ENCODE measurements around the gene ITIH6. TPM values are rescaled to one million over a fixed set of nuclear protein-coding genes. Genes with fewer than 3 reads are reported as not detected.

ITIH6 gene
- total and polyA plus RNA-seq, 2 donors (not counting 1 experiment from before 2014, with no cell fraction given): not detected

GRCh38 chrX:54820737-54821136 lies 22.7 kb upstream of the ITIH6 start:
- intact Hi-C loops (cut with micrococcal nuclease): no loop called here
- H3K27me3 ChIP-seq (replicated peaks in 1 of 4; ENCODE audit: control extremely low read depth in 1 of 4, control insufficient read depth in 3 of 4, insufficient read depth in 4 of 4, low read length in 3 of 4): no peaks in the 10 kb centered on the region
- DNase-seq (no peak), ATAC-seq (ENCODE audit: low read depth) (no peak)
- peaks cover 0 to 3% of the 10 kb centered on the region in 2 experiments for H3K36me3 ChIP-seq (replicated peaks in 1 of 2; ENCODE audit: control extremely low read depth in 1 of 2, control insufficient read depth in 1 of 2, extremely low read depth in 1 of 2, insufficient read depth in 2 of 2, low read length in 1 of 2)
- H3K4me3 ChIP-seq (ENCODE audit: control extremely low read depth in 1 of 5, extremely low read depth in 1 of 5, insufficient read depth in 1 of 5, low read depth in 2 of 5, low read length in 4 of 5): no peak overlapping the region
- no peak overlapping the region for H3K27ac Mint-ChIP-seq
- H3K9me3 ChIP-seq (ENCODE audit: control extremely low read depth in 1 of 3, control insufficient read depth in 2 of 3, insufficient read depth in 1 of 3, low read length in 2 of 3): no peaks in the 10 kb centered on the region
- no CpG with 5 or more reads among the region's 7 CpGs for WGBS (ENCODE audit: insufficient coverage)
- H3K4me2 ChIP-seq (replicated peaks; ENCODE audit: low read depth, low read length, poor library complexity, severe bottlenecking): no peak overlapping the region
- peaks cover 6 to 8% of the 10 kb centered on the region in 2 donors for H3K4me1 ChIP-seq (ENCODE audit: control insufficient read depth in 2 of 2, insufficient read depth in 2 of 2, low read length in 2 of 2)
- H3K27ac ChIP-seq (ENCODE audit: low read length in 2 of 2): no peak overlapping the region
- no peak overlapping the region for H3K9ac ChIP-seq (ENCODE audit: low read length)
- H3K4me1 Mint-ChIP-seq: peaks cover 8% of the 10 kb centered on the region
- H3K9me3 Mint-ChIP-seq (ENCODE audit: insufficient read depth): no peaks in the 10 kb centered on the region
- ChIA-PET CTCF (no interaction called here), POLR2A (no interaction called here)
- no peak overlapping the region for H2AFZ ChIP-seq (ENCODE audit: insufficient read depth, low read depth, low read length, poor library complexity, severe bottlenecking)
- H4K20me1 ChIP-seq (ENCODE audit: control insufficient read depth, insufficient read depth, low read length, poor library complexity, severe bottlenecking): no peaks in the 10 kb centered on the region
- no peaks in the 10 kb centered on the region for H3K79me2 ChIP-seq (ENCODE audit: control insufficient read depth, insufficient read depth, low read length)
- no peak overlapping the region for H3K4me3 Mint-ChIP-seq
- no peaks in the 10 kb centered on the region for H3K27me3 Mint-ChIP-seq
- TF ChIP-seq EZH2 (IDR thresholded peaks at IDR 0.05; ENCODE audit: borderline replicate concordance, insufficient read depth, low read depth, low read length, poor library complexity, severe bottlenecking) (no peak), CTCF (IDR thresholded peaks at IDR 0.05) (no peak)

- ATAC-seq (ENCODE audit: low read depth): no peak
- no peak overlapping the region for H3K4me3 Mint-ChIP-seq
- peaks cover 0 to 10% of the 10 kb centered on the region in 2 experiments for H3K36me3 ChIP-seq (replicated peaks in 1 of 2; ENCODE audit: control extremely low read depth in 1 of 2, control insufficient read depth in 1 of 2, extremely low read depth in 1 of 2, insufficient read depth in 2 of 2, low read length in 1 of 2)
Observed at GRCh38 chrX:54819201-54819600, 21.1 kb upstream of the ITIH6 start.

More at GRCh38 chrX:54819201-54819600, 21.1 kb upstream of the ITIH6 start:
- POLR2A ChIA-PET: no interaction called here
- Histone ChIP-seq H3K9ac (ENCODE audit: low read length) (no peak overlapping the region), H4K20me1 (ENCODE audit: control insufficient read depth, insufficient read depth, low read length, poor library complexity, severe bottlenecking) (no peaks in the 10 kb centered on the region), H3K79me2 (ENCODE audit: control insufficient read depth, insufficient read depth, low read length) (no peaks in the 10 kb centered on the region), H3K27me3 (replicated peaks in 1 of 4; ENCODE audit: control extremely low read depth in 1 of 4, control insufficient read depth in 3 of 4, insufficient read depth in 4 of 4, low read length in 3 of 4) (no peaks in the 10 kb centered on the region), H3K4me3 (ENCODE audit: control extremely low read depth in 1 of 5, extremely low read depth in 1 of 5, insufficient read depth in 1 of 5, low read depth in 2 of 5, low read length in 4 of 5) (no peak overlapping the region), H2AFZ (ENCODE audit: insufficient read depth, low read depth, low read length, poor library complexity, severe bottlenecking) (no peak overlapping the region), H3K4me1 (ENCODE audit: control insufficient read depth in 2 of 2, insufficient read depth in 2 of 2, low read length in 2 of 2) (peaks cover 6 to 8% of the 10 kb centered on the region in 2 donors), H3K9me3 (ENCODE audit: control extremely low read depth in 1 of 3, control insufficient read depth in 2 of 3, insufficient read depth in 1 of 3, low read length in 2 of 3) (no peaks in the 10 kb centered on the region), H3K4me2 (replicated peaks; ENCODE audit: low read depth, low read length, poor library complexity, severe bottlenecking) (no peak overlapping the region), H3K27ac (ENCODE audit: low read length in 2 of 2) (no peak overlapping the region)
- CTCF ChIA-PET: no interaction called here
- H3K9me3 Mint-ChIP-seq (ENCODE audit: insufficient read depth): no peaks in the 10 kb centered on the region
- H3K27ac Mint-ChIP-seq: no peak overlapping the region
- H3K4me1 Mint-ChIP-seq: peaks cover 8% of the 10 kb centered on the region
- peak; percentile 19 for DNase-seq
- TF ChIP-seq CTCF (IDR thresholded peaks at IDR 0.05) (no peak), EZH2 (IDR thresholded peaks at IDR 0.05; ENCODE audit: borderline replicate concordance, insufficient read depth, low read depth, low read length, poor library complexity, severe bottlenecking) (no peak)
- no peaks in the 10 kb centered on the region for H3K27me3 Mint-ChIP-seq
- intact Hi-C loops (cut with micrococcal nuclease): no loop called here
- 0% methylated on average over 1 of the region's 8 CpGs for WGBS (ENCODE audit: insufficient coverage)

Data from B cell (primary cell).